Neural cell (in vitro differentiated cells): ENCODE data around the gene B4GALT5. TPM values are rescaled to one million over a fixed set of nuclear protein-coding genes. Genes with fewer than 3 reads are reported as not detected.

Experiments used
- H2AFZ ChIP-seq: fragments of 200-600, 300-800 bp; sonication (generic), shearing (Covaris generic); 2 replicates; pipeline ENCODE4 v1.6.0; 2014; ENCODE audit warnings: low read depth, mild to moderate bottlenecking, antibody characterized with exemption, low read length, moderate library complexity
- H3F3A ChIP-seq: fragments of 200-600 bp; shearing (Covaris generic); 2 replicates; pipeline ENCODE4 v1.6.1; 2016; ENCODE audit warnings: mild to moderate bottlenecking, moderate library complexity, mixed read lengths, antibody characterized with exemption, low read length; ENCODE audit not compliant: insufficient read depth, poor library complexity, severe bottlenecking
- H3K27ac ChIP-seq: fragments of 200-600, 300-800 bp; sonication (generic), shearing (Covaris generic); 2 replicates; pipeline ENCODE4 v1.5.1; 2014; ENCODE audit warnings: mild to moderate bottlenecking, low read length, moderate library complexity
- H3K27me3 ChIP-seq: fragments of 300-800, 200-600 bp; sonication (generic), shearing (Covaris generic); 2 replicates; pipeline ENCODE4 v1.6.0; 2014; ENCODE audit warnings: mild to moderate bottlenecking, low read depth, low read length, moderate library complexity; ENCODE audit not compliant: insufficient read depth
- H3K36me3 ChIP-seq: fragments of 300-800, 200-600 bp; sonication (generic), shearing (Covaris generic); 2 replicates; pipeline ENCODE4 v1.5.1; 2014; ENCODE audit warnings: mild to moderate bottlenecking, antibody characterized with exemption, low read length, moderate library complexity; ENCODE audit not compliant: insufficient read depth
- H3K4me2 ChIP-seq: fragments of 300-800, 200-600 bp; sonication (generic), shearing (Covaris generic); 2 replicates; pipeline ENCODE4 v1.6.0; 2014; ENCODE audit warnings: mild to moderate bottlenecking, low read length
- H3K4me3 ChIP-seq: fragments of 300-800, 200-600 bp; sonication (generic), shearing (Covaris generic); 2 replicates; pipeline ENCODE4 v1.5.1; 2014; ENCODE audit warnings: mild to moderate bottlenecking, low read length, moderate library complexity
- H3K79me2 ChIP-seq: fragments of 200-600 bp; shearing (Covaris generic); replicated peaks from 2 replicates; pipeline ENCODE4 v1.6.0; 2014; ENCODE audit warnings: mild to moderate bottlenecking, low read length, moderate library complexity; ENCODE audit not compliant: insufficient read depth
- H3K9ac ChIP-seq: fragments of 300-800, 200-600 bp; sonication (generic), shearing (Covaris generic); 2 replicates; pipeline ENCODE4 v1.6.1; 2016; ENCODE audit warnings: mild to moderate bottlenecking, low read length, mixed read lengths
- H3K9me2 ChIP-seq: fragments of 200-600 bp; shearing (Covaris generic); 2 replicates; pipeline ENCODE4 v1.6.1; 2016; ENCODE audit warnings: mild to moderate bottlenecking, low read length, mixed read lengths; ENCODE audit not compliant: insufficient read depth
- H3K9me3 ChIP-seq: fragments of 200-600, 300-800 bp; sonication (generic), shearing (Covaris generic); 2 replicates; pipeline ENCODE4 v1.6.1; 2016; ENCODE audit warnings: mild to moderate bottlenecking, mixed run types, low read length, moderate library complexity, mixed read lengths
- H4K20me1 ChIP-seq: fragments of 200-600 bp; shearing (Covaris generic); 2 replicates; pipeline ENCODE4 v1.6.1; 2016; ENCODE audit warnings: mild to moderate bottlenecking, mixed run types; ENCODE audit not compliant: insufficient read depth
- CTCF ChIP-seq: fragments of 450-650 bp; IDR thresholded peaks from 2 replicates; pipeline ENCODE4 v1.5.1; 2014; ENCODE audit warnings: antibody characterized with exemption, mild to moderate bottlenecking, moderate library complexity; ENCODE audit not compliant: poor library complexity, severe bottlenecking
- EP300 ChIP-seq: fragments of 450-650 bp; conservative IDR thresholded peaks from 2 replicates; pipeline ENCODE4 v1.6.1; 2014; ENCODE audit warnings: antibody characterized with exemption, mild to moderate bottlenecking, moderate library complexity; ENCODE audit not compliant: poor library complexity, severe bottlenecking
- EZH2 ChIP-seq: fragments of 200-600, 300-800 bp; shearing (Covaris generic), sonication (generic); IDR thresholded peaks from 2 replicates; pipeline ENCODE4 v1.6.1; 2014; ENCODE audit warnings: antibody characterized with exemption, low read length, borderline replicate concordance, mild to moderate bottlenecking; ENCODE audit not compliant: insufficient read depth, poor library complexity, severe bottlenecking
- MXI1 ChIP-seq: fragments of 450-650 bp; conservative IDR thresholded peaks from 2 replicates; pipeline ENCODE4 v1.6.1; 2014; ENCODE audit warnings: antibody characterized with exemption, mild to moderate bottlenecking; ENCODE audit not compliant: poor library complexity, severe bottlenecking
- POLR2AphosphoS5 ChIP-seq: IDR thresholded peaks from 2 replicates; pipeline ENCODE4 v1.6.1; 2012
- RAD21 ChIP-seq: fragments of 450-650 bp; conservative IDR thresholded peaks from 2 replicates; pipeline ENCODE4 v1.6.1; 2014; ENCODE audit warnings: antibody characterized with exemption, mild to moderate bottlenecking, moderate library complexity
- REST ChIP-seq: IDR thresholded peaks from 2 replicates; pipeline ENCODE4 v1.6.1; 2012; ENCODE audit warnings: borderline replicate concordance
- SMC3 ChIP-seq: fragments of 450-650 bp; conservative IDR thresholded peaks from 2 replicates; pipeline ENCODE4 v1.6.1; 2014; ENCODE audit warnings: antibody characterized with exemption, mild to moderate bottlenecking, moderate library complexity; ENCODE audit not compliant: poor library complexity
- TAF1 ChIP-seq: IDR thresholded peaks from 2 replicates; pipeline ENCODE4 v1.6.1; 2012; ENCODE audit warnings: low read depth
- polyA plus RNA-seq: library from polyadenylated mRNA; depleted of rRNA; stranded (reverse); fragments of >200 nt; gene quantifications from 2 replicates; pipeline ENCODE4 v1.2.3, GENCODE V29; 2014

Gene B4GALT5
- polyA plus RNA-seq, 1 donor from 2014 or later, result 34.7 TPM

GRCh38 chr20:49749625-49750024 is 35.9 kb upstream of the B4GALT5 start:
- H3K36me3 ChIP-seq, result no peaks in the 10 kb centered on the region
- H3K9me2 ChIP-seq, result no peaks in the 10 kb centered on the region
- no peaks in the 10 kb centered on the region for H3K27me3 ChIP-seq
- no peaks in the 10 kb centered on the region for H3F3A ChIP-seq
- H3K9ac ChIP-seq, result no peak overlapping the region
- H3K27ac ChIP-seq, result no peak overlapping the region
- H4K20me1 ChIP-seq, result no peaks in the 10 kb centered on the region
- no peaks in the 10 kb centered on the region for H3K9me3 ChIP-seq
- H2AFZ ChIP-seq, result no peak overlapping the region
- H3K79me2 ChIP-seq, result no peaks in the 10 kb centered on the region
- TF ChIP-seq CTCF, result no peak
- TF ChIP-seq TAF1, result no peak
- no peak for TF ChIP-seq RAD21
- TF ChIP-seq POLR2AphosphoS5, result no peak
- TF ChIP-seq REST, result no peak
- TF ChIP-seq SMC3, result no peak
- TF ChIP-seq EP300, result no peak
- no peak for TF ChIP-seq EZH2
- TF ChIP-seq MXI1, result no peak
- no peak overlapping the region for H3K4me3 ChIP-seq
- no peak overlapping the region for H3K4me2 ChIP-seq

- TF ChIP-seq REST (no peak), SMC3 (no peak), POLR2AphosphoS5 (no peak), EZH2 (no peak), MXI1 (no peak), RAD21 (no peak), EP300 (no peak), CTCF (no peak), TAF1 (no peak)
- no peak overlapping the region for H2AFZ ChIP-seq
- H3K9ac ChIP-seq, result no peak overlapping the region
- H3K27ac ChIP-seq, result no peak overlapping the region
- H3F3A ChIP-seq, result no peaks in the 10 kb centered on the region
- no peaks in the 10 kb centered on the region for H3K36me3 ChIP-seq
- no peaks in the 10 kb centered on the region for H4K20me1 ChIP-seq
- H3K9me2 ChIP-seq, result no peaks in the 10 kb centered on the region
- no peaks in the 10 kb centered on the region for H3K79me2 ChIP-seq
- H3K9me3 ChIP-seq, result no peaks in the 10 kb centered on the region
- no peak overlapping the region for H3K4me2 ChIP-seq
- H3K4me3 ChIP-seq, result no peak overlapping the region
- no peaks in the 10 kb centered on the region for H3K27me3 ChIP-seq
These were observed 34.8 kb upstream of the B4GALT5 start for GRCh38 chr20:49748525-49748838.
